Right lobe of liver (tissue), 4 donors: ENCODE data around the gene ADARB1.

Experiments
- POLR2A ChIP-seq: fragments of 450-650 bp; IDR thresholded peaks from one replicate; pipeline ENCODE4 v1.6.1; 2017; ENCODE audit warnings: antibody characterized with exemption, mild to moderate bottlenecking
- TF ChIP-seq, protein P1 (sequence below), 4 donors: fragments of 200-600 bp in 3 of 4; fragments of 450-650 bp in 1 of 4; IDR thresholded peaks; one replicate each; pipeline versions ENCODE4 v1.5.1 to v1.8.0; 2016 to 2022; ENCODE audit warnings: antibody characterized with exemption in 4 of 4, mild to moderate bottlenecking in 2 of 4
- donor health status: DM: no; HTN: no; CAD: no.
- donor health status: DM: no; HTN: no; CAD: no.
- donor health status: DM: no; HTN: yes; CAD: no.

GRCh38 chr21:45162809-45163208 lies 88.4 kb downstream of the ADARB1 start:
- TF ChIP-seq, protein P1, sequence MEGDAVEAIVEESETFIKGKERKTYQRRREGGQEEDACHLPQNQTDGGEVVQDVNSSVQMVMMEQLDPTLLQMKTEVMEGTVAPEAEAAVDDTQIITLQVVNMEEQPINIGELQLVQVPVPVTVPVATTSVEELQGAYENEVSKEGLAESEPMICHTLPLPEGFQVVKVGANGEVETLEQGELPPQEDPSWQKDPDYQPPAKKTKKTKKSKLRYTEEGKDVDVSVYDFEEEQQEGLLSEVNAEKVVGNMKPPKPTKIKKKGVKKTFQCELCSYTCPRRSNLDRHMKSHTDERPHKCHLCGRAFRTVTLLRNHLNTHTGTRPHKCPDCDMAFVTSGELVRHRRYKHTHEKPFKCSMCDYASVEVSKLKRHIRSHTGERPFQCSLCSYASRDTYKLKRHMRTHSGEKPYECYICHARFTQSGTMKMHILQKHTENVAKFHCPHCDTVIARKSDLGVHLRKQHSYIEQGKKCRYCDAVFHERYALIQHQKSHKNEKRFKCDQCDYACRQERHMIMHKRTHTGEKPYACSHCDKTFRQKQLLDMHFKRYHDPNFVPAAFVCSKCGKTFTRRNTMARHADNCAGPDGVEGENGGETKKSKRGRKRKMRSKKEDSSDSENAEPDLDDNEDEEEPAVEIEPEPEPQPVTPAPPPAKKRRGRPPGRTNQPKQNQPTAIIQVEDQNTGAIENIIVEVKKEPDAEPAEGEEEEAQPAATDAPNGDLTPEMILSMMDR (IDR thresholded peaks at IDR 0.05) = no peak
- no peak for TF ChIP-seq POLR2A
